OCI-LY1 (cell line): Measurements from ENCODE around the gene POLR2L.

Experiments
- CTCF ChIP-seq: fragments of 200-600 bp; sonication (generic), shearing (Covaris generic); IDR thresholded peaks from 2 replicates; pipeline ENCODE4 v1.5.1; 2017; ENCODE audit warnings: mild to moderate bottlenecking, antibody characterized with exemption, low read length, moderate library complexity, mixed read lengths
- EZH2 ChIP-seq: fragments of 200-600 bp; sonication (generic), shearing (Covaris generic); IDR thresholded peaks from 2 replicates; pipeline ENCODE4 v1.8.0; 2017; ENCODE audit warnings: borderline replicate concordance, mixed run types, mild to moderate bottlenecking, antibody characterized with exemption, low read length, moderate library complexity, mixed read lengths

- TF ChIP-seq CTCF: no peak
- no peak for TF ChIP-seq EZH2
These were observed 26.5 kb upstream of the POLR2L start for GRCh38 chr11:868802-869201.
